HG03439 (cell line): ENCODE measurements around the gene URI1.
A peak's percentile ranks its signal among the peaks of the same experiment; 100 is the strongest.
"Not testable (repeated sequence)": the region's sequence is repeated elsewhere in the genome, so short reads cannot be mapped to it uniquely, and the experiment has no call there.

ENCODE experiments used
- ATAC-seq: cut with Tn5 transposase; IDR thresholded peaks from one replicate; pipeline ENCODE4 v1.9.1; 2021; ENCODE audit warnings: mild to moderate bottlenecking, moderate library complexity; ENCODE audit not compliant: unreplicated experiment

Gene URI1

DNA sequence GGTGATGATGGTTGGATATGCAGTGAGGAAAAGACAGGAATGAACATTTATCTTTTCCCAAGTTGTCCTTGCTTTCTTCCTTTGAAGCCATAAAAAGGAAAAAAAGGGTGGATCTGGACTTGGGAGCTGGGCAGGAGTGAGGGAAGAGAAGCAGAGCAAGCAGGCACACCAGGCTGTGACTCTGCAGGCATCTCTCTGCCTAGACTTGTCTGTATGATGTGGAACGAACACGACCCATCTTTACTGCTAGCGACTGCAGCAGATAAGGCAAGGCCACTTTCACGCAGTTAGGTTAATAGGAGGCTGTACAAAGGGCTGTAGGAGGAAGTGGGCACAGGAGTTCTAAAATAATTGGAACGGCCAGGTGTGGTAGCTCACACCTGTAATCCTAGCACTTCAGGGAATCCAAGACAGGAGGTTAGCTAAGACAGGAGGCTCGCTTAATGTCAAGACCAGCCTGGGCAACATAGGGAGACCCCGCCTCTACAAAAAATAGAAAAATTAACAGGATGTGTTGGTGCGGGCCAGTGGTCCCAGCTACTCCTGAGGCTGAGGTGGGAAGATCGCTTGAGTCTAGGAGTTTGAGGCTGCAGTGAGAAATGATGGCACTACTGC lies 961 bp upstream of the URI1 start:
- ATAC-seq, result no peak

DNA sequence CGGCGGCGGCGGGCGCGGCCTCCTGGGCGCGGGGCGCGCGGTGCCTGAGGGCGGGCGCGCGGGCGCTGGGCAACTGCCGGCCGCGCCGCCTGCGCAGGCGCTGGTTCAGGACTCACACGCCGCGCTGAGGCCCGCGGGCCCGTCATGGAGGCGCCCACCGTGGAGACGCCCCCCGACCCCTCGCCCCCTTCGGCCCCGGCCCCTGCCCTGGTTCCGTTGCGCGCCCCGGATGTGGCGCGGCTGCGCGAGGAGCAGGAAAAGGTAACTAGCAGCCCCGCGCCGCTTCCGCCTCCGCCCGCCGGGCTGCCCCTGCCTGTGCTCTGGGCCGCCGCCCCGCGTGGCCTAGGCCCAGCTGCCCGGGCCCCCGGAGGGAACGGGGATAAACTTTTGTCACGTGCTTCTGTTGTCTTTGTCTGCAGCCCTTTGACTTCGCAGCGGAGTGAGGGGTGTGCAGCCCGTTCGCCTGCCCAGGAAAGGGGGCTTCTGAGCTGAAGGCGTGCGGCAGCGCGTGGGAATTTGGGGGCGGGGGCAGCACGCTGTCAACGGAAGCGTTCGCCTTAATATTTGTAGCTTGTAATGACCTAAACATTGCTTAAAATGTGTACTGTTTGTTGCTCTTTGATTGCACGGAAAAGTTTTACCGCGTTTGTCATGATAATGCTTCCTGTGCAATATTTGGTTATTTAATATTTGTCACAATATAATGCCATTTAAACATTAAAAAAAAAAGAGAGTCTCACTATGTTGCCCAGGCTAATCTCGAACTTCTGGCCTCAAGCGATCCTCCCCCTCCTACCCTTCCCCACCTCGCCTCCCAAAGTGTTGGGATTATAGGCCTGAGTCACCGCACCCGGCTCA lies 594 bp downstream of the URI1 start:
- peak; percentile 75 for ATAC-seq

DNA sequence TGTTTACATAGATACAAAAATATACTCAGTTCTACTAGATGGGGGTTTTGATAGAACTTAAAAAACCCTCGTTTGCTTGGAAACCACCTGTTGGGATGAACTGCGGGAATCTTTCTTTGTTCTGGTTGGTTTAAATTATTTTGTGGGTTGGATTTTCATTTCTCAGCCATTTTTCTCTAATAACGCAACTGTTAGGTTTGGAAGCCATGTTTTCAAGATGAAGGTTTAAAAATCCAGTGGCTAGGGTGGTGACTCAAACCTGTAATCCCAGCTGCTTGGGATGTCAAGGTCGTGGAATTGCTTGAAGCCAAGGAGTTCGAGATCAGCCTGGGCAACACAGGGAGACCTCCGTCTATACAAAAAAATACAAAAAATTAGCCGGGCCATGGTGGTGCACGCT lies 1.6 kb downstream of the URI1 start:
- ATAC-seq, result no peak

DNA sequence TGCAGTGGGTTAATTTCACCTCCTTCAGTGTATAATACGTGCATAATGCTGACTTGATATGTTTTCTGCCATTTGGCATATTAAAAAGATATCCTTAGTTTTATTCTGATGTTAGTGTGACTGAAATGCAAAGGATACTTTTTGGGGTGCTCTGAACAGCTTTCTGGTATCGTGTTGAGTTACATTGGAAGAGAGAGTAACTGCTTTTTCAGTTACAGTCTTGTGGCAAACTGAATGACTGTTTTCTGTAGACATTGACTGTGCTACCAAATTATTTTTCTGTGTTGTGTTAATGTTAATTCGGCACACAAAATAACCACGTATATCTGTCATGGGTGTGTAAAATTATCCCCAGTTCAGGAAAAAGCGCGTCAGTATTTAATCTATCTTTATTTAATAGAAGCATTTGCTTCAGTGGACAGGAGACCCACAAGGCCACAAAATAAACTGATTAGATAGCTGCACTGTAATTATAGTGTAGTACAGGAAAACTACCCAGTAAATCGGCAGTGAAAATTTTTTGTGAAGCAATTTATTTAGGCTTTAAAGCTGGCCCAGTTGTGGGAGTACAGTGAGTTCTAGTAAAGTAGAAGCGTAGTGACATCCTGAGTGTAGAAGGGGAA lies 2.5 kb downstream of the URI1 start:
- no peak for ATAC-seq

DNA sequence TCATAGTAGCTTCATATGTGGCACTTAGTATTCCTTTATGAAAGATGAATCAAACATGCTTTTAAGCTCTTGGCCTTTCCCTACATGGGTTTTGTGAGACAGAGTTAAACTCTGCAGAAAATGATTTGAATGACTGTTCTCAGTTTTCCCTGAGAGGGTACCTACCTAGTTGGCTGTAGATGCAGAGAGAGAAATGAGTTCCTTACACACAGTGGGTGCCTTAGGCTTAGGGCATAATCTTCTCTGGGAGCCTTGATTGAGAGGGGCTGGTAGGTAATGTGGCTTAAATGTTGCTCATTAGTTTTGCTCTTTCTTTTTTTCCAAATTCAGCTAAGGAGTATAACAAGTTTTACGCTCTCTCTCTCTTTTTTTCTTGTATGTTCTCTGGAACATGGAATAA lies 3.0 kb downstream of the URI1 start:
- ATAC-seq, result no peak

DNA sequence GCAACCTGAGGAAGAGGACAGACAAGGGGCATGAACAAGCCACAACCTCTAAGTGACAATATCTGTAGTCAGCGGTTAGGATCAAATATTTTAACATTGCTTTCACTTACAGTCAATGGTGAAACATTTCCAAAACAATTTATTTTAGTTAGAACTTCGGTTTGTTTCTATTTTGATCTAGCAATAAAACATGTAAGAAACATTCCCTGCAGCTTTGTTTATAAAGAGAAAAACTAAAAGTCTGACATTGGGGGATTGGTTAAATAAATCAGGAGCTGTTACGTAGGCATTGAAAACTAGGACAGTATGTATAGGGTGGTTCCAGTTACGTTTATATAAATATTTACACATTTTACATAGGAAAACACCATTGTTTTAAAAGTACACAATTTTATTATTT lies 3.4 kb downstream of the URI1 start:
- no peak for ATAC-seq

DNA sequence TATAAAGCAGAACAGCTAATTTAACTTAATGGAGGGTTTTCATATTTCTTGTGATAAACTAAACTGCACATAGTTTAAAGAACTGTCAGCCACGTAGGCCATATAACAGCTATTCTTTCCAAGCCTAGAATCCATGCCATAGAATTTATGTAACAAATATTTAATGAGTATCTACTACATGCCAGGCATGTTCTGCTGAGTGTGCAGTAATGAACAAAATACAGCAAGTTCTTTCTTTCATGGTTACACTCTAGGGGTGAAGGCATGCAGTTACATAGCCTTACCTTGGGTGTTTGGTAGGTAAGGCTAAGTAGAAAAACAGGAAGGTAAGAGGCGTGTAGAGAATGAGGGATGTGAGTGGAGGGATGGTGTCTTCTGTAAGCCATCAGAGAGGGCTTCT lies 4.6 kb downstream of the URI1 start:
- no peak for ATAC-seq

DNA sequence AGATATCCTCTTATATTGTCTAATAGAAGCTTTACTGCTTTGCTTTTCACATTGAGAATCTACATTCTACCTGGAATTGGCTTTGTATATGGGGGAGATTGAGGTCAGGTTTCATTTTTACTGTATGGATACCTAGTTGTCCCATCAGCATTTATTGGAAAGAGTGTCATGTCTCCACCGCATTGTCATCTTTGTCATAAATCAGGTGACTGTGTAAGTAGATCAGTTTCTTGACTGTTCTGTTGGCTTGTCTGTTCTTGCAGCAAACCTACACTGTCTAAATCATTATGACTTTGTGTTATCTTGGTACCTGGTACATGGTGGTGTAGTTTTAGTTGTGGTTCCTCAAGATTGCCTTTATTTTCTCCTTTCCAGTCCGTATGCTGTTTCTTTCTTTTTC lies 5.8 kb downstream of the URI1 start:
- ATAC-seq, result no peak

DNA sequence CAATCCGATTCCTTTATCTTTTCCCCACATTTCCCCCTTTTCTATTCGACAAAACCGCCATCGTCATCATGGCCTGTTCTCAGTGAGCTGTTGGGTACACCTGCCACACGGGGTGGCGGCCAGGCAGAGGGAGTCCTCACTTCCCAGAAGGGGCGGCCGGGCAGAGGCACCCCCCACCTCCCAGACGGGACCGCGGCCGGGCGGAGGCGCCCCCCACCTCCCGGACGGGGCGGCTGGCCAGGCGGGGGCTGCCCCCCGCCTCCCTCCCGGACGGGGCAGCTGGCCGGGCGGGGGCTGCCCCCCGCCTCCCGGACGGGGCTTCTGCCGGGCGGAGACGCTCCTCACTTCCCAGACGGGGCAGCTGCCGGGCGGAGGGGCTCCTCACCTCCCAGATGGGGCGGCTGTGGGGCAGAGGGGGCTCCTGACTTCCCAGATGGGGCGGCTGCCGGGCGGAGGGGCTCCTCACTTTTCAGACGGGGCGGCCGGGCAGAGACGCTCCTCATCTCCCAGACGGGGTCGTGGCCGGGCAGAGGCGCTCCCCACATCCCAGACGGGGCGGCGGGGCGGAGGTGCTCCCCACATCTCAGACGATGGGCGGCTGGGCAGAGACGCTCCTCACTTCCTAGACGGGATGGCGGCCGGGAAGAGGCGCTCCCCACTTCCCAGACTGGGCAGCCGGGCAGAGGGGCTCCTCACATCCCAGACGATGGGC lies 6.9 kb downstream of the URI1 start:
- not testable (repeated sequence) for ATAC-seq

DNA sequence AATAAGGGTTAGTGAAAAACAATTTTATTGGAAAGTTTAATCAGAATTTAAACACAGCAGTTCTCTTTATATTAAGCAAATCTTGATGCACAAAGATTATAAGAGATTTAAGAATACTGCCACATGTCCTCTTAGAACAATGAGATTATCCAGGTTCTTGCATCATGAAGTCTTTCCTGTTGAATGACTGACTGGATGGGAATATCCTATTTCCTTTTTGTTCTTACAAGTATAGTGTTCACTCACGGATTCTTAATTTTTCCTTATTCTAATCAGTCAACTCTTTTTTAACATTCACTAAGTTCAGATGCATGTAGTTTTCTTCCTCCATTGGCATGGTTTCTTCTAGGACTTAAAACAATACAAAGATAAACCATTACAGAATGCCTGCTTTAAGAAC lies 10.1 kb downstream of the URI1 start:
- ATAC-seq, result no peak

DNA sequence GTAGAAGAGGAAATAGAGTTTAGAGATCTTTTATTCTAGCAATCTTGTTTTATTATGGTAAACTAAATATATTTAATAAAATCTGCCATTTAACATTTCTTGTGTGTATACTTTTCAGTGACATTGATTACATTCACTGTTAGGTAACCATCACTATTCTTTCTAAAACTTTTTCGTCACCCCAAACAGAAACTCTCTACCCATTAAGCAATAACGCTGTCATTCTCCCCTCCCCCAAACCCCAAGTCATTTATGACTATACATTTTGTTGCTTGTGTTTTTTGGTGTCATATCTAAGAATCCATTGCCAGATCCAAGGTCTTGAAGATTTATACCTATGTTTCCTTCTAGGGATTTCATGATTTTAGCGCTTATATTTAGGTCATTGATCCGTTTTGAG lies 10.6 kb downstream of the URI1 start:
- no peak for ATAC-seq

DNA sequence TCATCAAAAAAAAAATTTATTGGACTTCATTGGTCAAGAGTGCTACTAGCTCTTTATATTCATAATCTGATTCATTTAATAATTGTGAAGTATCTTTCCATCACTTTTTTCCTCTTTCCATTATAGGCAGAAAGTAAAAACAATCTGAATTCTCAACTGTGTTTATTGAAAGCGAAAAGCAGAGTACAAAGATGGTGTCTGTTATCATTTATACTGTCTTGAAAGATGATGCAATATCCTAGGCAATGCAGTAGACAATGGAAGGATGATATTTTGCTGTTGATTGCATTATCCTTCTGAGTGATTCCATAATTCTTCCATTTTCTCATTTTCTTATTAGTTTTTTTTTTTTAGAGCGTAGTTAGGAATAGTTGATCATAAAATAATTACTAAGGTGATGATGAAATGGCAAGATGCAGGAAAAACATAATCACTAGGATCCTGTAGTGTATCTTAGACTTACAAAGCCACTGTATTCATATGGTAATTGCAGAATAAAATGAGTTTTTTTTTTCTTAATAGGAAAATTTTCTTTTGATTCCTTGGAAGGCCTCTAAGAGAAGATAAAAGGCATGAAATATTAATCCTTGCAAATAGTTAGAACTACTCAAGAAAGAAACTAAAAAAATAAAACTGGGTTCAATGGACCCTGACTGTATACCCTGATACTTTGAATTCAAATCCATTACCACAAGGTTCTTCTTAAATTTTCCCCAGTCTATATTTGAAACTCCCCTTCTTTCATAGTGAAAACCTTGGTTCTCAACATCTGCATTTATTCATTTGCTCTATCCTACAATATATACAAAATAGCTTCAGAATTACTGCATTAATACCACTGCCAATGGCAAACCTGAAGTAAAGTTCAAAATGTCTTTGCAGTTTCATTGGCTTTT lies 11.6 kb downstream of the URI1 start:
- ATAC-seq, result no peak

DNA sequence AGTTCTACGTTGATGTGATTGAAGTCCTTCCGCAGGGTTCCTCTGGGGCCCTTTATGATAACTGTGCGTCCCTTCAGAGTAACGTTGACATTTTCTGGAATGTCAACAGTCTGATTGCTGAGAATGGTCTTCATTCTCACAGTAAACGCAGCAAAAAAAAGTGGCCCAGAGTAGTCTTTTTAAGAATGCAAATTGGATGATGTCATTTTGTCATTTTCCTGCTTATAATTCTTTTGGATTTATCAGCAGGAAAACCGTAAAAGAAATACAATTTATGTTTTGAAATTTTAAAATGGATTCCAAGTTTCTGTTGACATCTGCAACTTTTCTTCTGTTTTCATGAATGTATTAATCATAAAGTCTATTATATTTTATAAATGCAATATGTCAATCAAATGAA lies 14.8 kb downstream of the URI1 start:
- ATAC-seq, result no peak

DNA sequence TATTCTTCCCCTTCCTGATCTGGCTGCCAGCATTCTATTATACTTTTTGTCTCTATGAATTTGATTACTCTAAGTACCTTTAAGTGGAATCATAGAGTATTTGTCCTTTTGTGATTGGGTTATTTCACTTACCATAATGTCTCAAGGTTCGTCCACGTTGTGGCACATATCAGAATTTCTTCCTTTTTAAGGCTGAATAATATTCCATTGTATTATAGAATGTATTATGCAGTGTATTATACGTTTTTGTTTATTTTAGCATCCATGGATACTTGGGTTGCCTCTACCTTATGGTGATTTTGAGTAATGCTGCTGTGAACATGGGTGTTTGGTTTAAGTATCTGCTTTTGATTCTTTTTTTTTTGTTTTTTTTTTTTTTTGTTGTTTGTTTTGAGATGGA lies 19.3 kb downstream of the URI1 start:
- no peak for ATAC-seq

DNA sequence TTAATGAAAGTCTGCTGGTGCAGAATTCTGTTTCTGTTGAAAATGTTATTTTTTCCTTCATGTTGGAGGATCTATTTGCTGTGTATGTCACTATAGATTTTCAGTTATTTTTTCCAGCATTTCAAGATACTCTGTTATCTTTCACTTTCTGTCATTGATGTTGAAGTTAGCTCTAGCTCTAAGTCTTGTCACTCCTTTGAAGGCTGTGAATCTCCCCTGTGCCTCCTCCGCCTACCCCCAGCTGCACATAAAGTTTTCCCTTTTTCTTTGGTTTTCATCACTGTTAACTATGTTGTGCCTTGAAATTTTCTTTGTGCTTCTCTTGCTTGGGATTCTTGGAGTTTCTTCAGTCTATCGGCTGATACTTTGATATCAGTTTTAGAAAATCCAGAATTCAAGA lies 20.8 kb downstream of the URI1 start:
- no peak for ATAC-seq

DNA sequence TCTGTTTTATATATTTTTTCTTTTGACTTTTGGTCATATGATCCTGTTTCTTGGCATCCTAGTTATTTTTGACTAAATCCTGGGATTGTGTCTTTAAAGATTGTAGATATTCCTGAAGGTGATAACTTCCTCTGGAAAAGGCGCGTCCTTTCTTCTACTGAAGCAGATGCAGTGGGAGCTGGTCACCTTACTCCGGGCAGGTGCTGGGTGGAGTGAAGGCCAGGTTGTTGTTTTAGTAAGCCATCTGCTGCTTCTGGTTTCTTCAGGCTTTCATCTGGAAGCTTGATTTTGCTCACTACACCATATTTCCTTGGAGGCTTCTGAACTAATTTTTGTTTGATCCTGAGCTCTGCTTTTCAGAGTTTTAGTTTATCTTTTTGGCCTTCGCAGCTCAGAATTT lies 21.5 kb downstream of the URI1 start:
- ATAC-seq, result no peak

DNA sequence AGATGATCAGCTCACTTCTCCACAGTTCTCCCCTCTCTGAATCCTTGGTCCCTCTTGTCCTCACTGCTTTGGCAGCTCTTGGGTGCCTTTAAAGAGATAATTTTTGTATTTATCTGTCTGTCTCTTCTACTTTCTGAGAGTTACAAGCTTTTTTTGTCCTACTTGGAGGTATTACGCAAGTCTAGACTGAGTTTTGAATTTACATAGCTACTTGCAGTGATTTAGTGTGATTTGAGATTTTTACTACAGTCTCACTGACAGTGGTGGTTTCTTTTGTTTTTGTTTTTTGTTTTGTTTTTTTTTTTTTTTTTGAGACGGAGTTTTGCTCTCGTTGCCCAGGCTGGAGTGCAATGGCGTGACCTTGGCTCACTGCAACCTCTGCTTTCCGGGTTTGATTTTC lies 22.1 kb downstream of the URI1 start:
- ATAC-seq, result no peak

DNA sequence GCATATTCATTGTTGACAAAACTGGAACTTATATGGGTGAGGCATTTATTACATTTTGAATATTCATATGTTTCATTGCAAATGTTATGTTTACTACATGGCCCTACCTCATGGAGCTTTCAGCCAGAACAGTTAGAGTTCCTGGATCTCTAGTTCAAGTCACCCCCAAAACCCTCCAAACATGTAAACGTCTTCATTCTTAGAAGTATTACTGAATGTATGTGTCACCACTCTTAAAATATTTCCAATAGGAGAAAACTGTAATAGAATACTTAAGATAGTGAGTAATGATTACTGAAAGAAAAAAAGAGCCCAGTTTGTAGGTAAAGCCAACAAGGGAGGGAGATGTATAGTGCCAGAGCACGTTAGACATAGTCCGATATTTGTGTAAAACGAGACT lies 23.5 kb downstream of the URI1 start:
- no peak for ATAC-seq

DNA sequence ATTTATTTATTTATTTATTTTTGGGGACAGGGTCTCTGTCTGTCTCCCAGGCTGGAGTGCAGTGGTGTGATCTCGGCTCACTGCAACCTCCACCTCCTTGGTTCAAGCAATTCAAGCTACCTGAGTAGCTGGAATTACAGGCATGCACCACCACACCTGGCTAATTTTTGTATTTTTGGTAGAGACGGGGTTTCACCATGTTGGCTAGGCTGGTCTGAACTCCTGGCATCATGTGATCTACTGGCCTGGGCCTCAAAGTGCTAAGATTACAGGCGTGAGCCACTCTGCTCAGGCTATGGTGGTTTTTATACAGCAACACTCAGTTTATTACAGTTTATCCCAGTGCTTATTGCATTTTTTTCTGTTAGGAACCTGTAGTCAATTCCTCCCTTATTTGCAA lies 24.1 kb downstream of the URI1 start:
- ATAC-seq, result not testable (repeated sequence)

DNA sequence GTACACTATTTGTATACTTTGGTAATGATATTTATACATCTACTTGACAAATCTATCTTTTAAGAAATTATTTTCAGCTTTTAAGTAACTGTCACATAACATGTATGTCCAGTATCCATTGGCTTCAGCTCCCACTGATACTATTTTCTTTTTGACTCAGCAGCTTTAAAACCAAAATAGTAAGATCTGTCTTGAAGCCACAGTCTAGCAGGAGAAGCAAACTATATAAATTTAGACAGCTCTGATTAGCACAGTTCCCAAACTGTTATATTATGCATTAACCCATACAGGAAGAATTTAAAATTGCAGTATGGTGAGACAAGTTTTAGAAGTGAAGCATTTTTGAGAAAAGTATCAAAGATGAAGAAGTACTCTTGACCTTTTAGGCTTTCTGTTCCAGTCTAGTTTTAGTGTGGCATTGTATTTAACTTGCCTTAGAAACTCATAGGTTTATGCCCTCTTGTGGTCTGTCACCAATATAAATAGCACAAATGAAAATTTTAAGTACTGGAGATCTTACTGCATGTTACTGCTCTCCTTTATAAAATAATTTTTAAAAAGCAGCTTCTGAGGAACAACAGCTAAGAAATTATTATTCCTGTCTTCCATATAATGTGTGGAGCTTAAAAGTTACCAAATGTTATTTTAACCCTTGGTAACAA lies 24.7 kb downstream of the URI1 start:
- ATAC-seq, result no peak
